ENCODE measurements around the gene PPFIBP1. TPM values are rescaled to one million over a fixed set of nuclear protein-coding genes. Genes with fewer than 3 reads are reported as not detected.
A peak's percentile ranks its signal among the peaks of the same experiment; 100 is the strongest.

PPFIBP1 gene
- 10 to 100 TPM in 2 of 4 donors, 1 to 10 TPM in 2; 4.9 to 29.3 (median 12.7) TPM for polyA plus RNA-seq
- long read RNA-seq, donor 1, partial matches to known transcripts = 0 of 6 reads
- long read RNA-seq, donor 1, other reads (novel, unspliced or antisense) = 0 of 6 reads
- long read RNA-seq, donor 2, partial matches to known transcripts = 0 of 1 reads
- long read RNA-seq, donor 2, other reads (novel, unspliced or antisense) = 0 of 1 reads
- long read RNA-seq, donor 3, transcript PPFIBP1-216 (4 exons, 2,805 nt) = major isoform, 7 of 12 reads
- long read RNA-seq, donor 3, partial matches to known transcripts = 0 of 12 reads
- long read RNA-seq, donor 3, other reads (novel, unspliced or antisense) = 0 of 12 reads
- long read RNA-seq, donor 4 = 0 reads
- long read RNA-seq, donor 5 = 0 reads
- long read RNA-seq, donor 6, partial matches to known transcripts = 0 of 2 reads
- long read RNA-seq, donor 6, other reads (novel, unspliced or antisense) = 0 of 2 reads
- long read RNA-seq, donor 7 = 0 reads
- long read RNA-seq, donor 8, partial matches to known transcripts = 0 of 1 reads
- long read RNA-seq, donor 8, other reads (novel, unspliced or antisense) = 0 of 1 reads
- long read RNA-seq, donor 9, partial matches to known transcripts = 0 of 1 reads
- long read RNA-seq, donor 9, other reads (novel, unspliced or antisense) = 0 of 1 reads
- long read RNA-seq, donor 10, partial matches to known transcripts = 6 of 10 reads
- long read RNA-seq, donor 10, other reads (novel, unspliced or antisense) = 0 of 10 reads

DNA sequence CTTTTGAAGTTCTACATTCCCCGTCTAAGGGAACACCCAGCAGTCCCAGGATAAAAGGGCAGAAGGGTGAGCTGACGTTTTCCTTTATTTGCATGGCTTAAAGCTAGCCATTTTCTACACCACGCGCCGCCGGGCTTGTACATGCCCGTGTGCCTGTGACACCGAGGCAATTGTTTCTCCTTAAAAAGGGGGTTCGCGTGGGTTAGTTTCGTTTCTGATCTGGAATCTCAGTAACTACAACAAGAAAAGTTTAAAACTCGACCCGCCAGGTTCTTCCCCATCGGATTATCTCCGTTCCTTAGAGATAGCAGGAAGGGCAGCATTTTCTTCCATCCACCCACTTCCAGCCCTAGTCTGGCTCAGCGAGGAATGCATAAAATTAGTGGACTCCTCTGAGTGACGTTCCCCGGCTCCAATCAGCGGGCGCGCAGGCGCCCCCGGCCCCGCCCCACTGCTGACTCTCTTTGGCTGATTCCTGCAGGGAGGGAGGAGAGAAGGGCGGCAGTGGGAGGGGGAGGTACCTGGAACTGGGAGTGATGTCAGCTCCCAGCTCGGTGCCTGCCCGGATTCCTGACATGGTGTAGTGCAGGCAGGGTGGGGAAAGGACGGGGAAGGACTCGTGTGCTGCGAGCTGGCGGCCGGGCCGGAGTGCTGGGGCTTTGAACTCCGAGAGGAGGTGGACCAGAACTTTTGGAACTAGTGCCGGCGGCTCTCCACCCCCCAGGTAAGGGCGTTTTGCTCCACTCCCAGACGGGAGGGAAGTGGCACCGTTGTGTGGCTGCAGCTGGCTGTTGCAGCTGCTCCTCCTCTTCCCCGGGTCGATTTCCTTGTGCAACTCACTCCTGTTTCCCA is at the start of gene PPFIBP1:
TSS of gene PPFIBP1 (plus strand) at position 565 of the 852 bp plus-strand sequence. CDS start 109,191 bp downstream, outside the sequence.
- FAIRE-seq (no peak), DNase-seq (peak; percentile 98 to 99)
- no peaks in the 10 kb centered on the region for H3K9me3 ChIP-seq (ENCODE audit: control insufficient read depth in 2 of 2, insufficient read depth in 1 of 2, low read depth in 1 of 2, low read length in 1 of 2)
- peaks cover 0 to 6% (median 0%) of the 10 kb centered on the region in 3 donors for H3K4me1 ChIP-seq (ENCODE audit: control insufficient read depth in 3 of 3, insufficient read depth in 2 of 3, low read depth in 1 of 3, low read length in 2 of 3)
- no peaks in the 10 kb centered on the region for H3K27me3 ChIP-seq (ENCODE audit: control insufficient read depth in 3 of 3, insufficient read depth in 3 of 3, low read length in 3 of 3)
- WGBS, 3 donors = 0 to 1% (median 0%) methylated on average over 40 to 41 of the region's 41 CpGs
- H3K27ac ChIP-seq (ENCODE audit: low read depth in 1 of 3, low read length in 2 of 3) = peak within 1 kb of the TSS; percentile 78 to 92 (median 90)
- peak within 1 kb of the TSS; percentile 55 to 80 (median 63) for H3K4me3 ChIP-seq (ENCODE audit: low read depth in 1 of 3, low read length in 3 of 3)
- H3K36me3 ChIP-seq (ENCODE audit: control insufficient read depth in 3 of 3, insufficient read depth in 2 of 3, low read depth in 1 of 3, low read length in 3 of 3) = peaks cover 0 to 4% (median 0%) of the 10 kb centered on the region in 3 donors

DNA sequence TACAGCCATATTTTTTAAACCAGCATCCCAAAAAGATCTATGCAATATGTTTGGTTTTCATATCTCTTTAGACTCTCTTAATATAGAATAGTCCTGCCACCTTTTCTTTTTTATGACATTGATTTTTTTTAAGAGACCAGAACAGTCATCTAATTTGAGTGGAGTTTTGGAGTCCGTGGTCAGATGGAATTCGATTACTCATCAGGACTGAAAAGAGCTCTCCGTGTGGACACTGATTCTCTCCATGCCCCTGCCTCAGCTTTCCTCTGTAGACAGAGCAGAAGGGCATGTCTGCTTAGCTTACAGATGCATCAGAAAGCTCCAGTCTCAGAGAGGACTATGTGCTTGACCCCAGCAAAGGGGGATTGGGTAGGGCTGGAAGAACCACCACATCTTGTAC is 49.7 kb upstream of the PPFIBP1 start:
- peaks cover 0 to 3% (median 0%) of the 10 kb centered on the region in 3 donors for H3K4me1 ChIP-seq (ENCODE audit: control insufficient read depth in 3 of 3, insufficient read depth in 2 of 3, low read depth in 1 of 3, low read length in 2 of 3)
- no peak overlapping the region for H3K4me3 ChIP-seq (ENCODE audit: low read depth in 1 of 3, low read length in 3 of 3)
- H3K27ac ChIP-seq (ENCODE audit: low read depth in 1 of 3, low read length in 2 of 3) = no peak overlapping the region
- H3K9me3 ChIP-seq (ENCODE audit: control insufficient read depth in 2 of 2, insufficient read depth in 1 of 2, low read depth in 1 of 2, low read length in 1 of 2) = peaks cover 0 to 17% of the 10 kb centered on the region in 2 donors
- 60 to 76% (median 73%) methylated on average over 3 of the region's 3 CpGs for whole genome bisulfite sequencing, 3 donors
- no peak for DNase-seq
- H3K36me3 ChIP-seq (ENCODE audit: control insufficient read depth in 3 of 3, insufficient read depth in 2 of 3, low read depth in 1 of 3, low read length in 3 of 3) = no peaks in the 10 kb centered on the region
- H3K27me3 ChIP-seq (ENCODE audit: control insufficient read depth in 3 of 3, insufficient read depth in 3 of 3, low read length in 3 of 3) = no peaks in the 10 kb centered on the region
- no peak for FAIRE-seq

DNA sequence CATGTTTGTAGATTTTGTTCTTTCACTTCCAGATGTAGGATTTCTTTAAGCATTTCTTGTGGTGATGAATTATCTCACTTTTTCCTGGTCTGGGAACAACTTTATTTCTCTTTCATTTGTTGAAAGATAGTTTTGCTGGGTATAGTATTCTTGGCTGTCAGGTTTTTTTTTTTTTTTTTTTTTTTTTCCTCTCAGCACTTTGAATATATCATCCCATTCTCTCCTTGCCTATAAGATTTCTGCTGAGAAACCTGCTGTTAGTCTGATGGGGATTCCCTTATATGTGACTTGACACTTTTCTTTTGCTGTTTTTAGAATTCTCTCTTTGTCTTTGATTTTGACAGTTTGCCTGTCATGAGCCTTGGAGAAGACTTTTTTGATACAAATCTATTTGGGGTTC is 47.0 kb upstream of the PPFIBP1 start:
- Histone ChIP-seq H3K9me3 (ENCODE audit: control insufficient read depth in 2 of 2, insufficient read depth in 1 of 2, low read depth in 1 of 2, low read length in 1 of 2) (peaks cover 0 to 26% of the 10 kb centered on the region in 2 donors), H3K36me3 (ENCODE audit: control insufficient read depth in 3 of 3, insufficient read depth in 2 of 3, low read depth in 1 of 3, low read length in 3 of 3) (no peaks in the 10 kb centered on the region), H3K4me3 (ENCODE audit: low read depth in 1 of 3, low read length in 3 of 3) (no peak overlapping the region), H3K4me1 (ENCODE audit: control insufficient read depth in 3 of 3, insufficient read depth in 2 of 3, low read depth in 1 of 3, low read length in 2 of 3) (no peaks in the 10 kb centered on the region), H3K27ac (ENCODE audit: low read depth in 1 of 3, low read length in 2 of 3) (no peak overlapping the region), H3K27me3 (ENCODE audit: control insufficient read depth in 3 of 3, insufficient read depth in 3 of 3, low read length in 3 of 3) (no peaks in the 10 kb centered on the region)
- no peak for FAIRE-seq
- DNase-seq = no peak

DNA sequence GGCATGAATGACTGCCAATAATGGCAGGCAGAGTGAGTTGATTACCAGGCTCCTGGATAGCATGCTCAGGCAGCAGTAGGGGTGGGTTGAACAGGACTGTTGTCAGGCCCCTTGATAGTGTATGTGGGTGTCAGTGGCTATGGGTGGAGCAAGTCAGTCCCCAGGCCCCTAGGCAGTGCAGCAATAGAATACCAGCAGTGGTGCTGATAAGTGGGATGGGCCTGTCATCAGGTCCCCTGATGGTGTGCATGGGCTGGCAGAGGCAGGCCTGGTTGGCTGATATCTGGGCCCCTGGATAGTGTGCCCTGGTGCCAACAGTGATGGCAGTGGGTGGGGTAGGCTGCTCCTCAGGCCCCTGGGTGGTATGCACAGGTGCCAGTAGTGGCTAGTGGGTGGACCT is 45.1 kb upstream of the PPFIBP1 start:
- H3K36me3 ChIP-seq (ENCODE audit: control insufficient read depth in 3 of 3, insufficient read depth in 2 of 3, low read depth in 1 of 3, low read length in 3 of 3) = no peaks in the 10 kb centered on the region
- no peaks in the 10 kb centered on the region for H3K4me1 ChIP-seq (ENCODE audit: control insufficient read depth in 3 of 3, insufficient read depth in 2 of 3, low read depth in 1 of 3, low read length in 2 of 3)
- no peak overlapping the region for H3K4me3 ChIP-seq (ENCODE audit: low read depth in 1 of 3, low read length in 3 of 3)
- H3K9me3 ChIP-seq (ENCODE audit: control insufficient read depth in 2 of 2, insufficient read depth in 1 of 2, low read depth in 1 of 2, low read length in 1 of 2) = peaks cover 0 to 26% of the 10 kb centered on the region in 2 donors
- no peaks in the 10 kb centered on the region for H3K27me3 ChIP-seq (ENCODE audit: control insufficient read depth in 3 of 3, insufficient read depth in 3 of 3, low read length in 3 of 3)
- H3K27ac ChIP-seq (ENCODE audit: low read depth in 1 of 3, low read length in 2 of 3) = no peak overlapping the region
- no peak for DNase-seq
- FAIRE-seq = no peak

DNA sequence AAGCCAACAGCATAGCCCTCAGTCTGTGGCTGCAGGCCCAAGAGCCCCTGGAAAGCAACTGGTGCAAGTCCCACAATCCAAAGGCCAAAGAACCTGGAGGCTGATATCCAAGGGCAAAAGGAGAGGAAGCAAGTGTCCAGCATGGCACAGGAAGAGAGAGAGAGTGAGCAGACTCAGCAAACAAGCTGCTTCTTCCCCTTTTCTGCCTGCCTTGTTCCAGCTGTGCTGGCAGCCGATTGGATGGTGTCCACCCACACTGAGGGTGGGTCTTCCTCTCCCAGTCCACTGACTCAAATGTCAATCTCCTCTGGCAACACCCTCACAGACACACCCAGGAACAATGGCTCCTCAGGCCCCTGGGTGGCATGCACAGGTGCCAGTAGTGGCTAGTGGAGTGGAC is 44.0 kb upstream of the PPFIBP1 start:
- H3K27ac ChIP-seq (ENCODE audit: low read depth in 1 of 3, low read length in 2 of 3) = no peak overlapping the region
- no peaks in the 10 kb centered on the region for H3K4me1 ChIP-seq (ENCODE audit: control insufficient read depth in 3 of 3, insufficient read depth in 2 of 3, low read depth in 1 of 3, low read length in 2 of 3)
- FAIRE-seq = no peak
- 56 to 83% (median 75%) methylated on average over 1 of the region's 1 CpG for WGBS, 3 donors
- DNase-seq = no peak
- H3K36me3 ChIP-seq (ENCODE audit: control insufficient read depth in 3 of 3, insufficient read depth in 2 of 3, low read depth in 1 of 3, low read length in 3 of 3) = no peaks in the 10 kb centered on the region
- H3K4me3 ChIP-seq (ENCODE audit: low read depth in 1 of 3, low read length in 3 of 3) = no peak overlapping the region
- no peaks in the 10 kb centered on the region for H3K27me3 ChIP-seq (ENCODE audit: control insufficient read depth in 3 of 3, insufficient read depth in 3 of 3, low read length in 3 of 3)
- peaks cover 0 to 23% of the 10 kb centered on the region in 2 donors for H3K9me3 ChIP-seq (ENCODE audit: control insufficient read depth in 2 of 2, insufficient read depth in 1 of 2, low read depth in 1 of 2, low read length in 1 of 2)

DNA sequence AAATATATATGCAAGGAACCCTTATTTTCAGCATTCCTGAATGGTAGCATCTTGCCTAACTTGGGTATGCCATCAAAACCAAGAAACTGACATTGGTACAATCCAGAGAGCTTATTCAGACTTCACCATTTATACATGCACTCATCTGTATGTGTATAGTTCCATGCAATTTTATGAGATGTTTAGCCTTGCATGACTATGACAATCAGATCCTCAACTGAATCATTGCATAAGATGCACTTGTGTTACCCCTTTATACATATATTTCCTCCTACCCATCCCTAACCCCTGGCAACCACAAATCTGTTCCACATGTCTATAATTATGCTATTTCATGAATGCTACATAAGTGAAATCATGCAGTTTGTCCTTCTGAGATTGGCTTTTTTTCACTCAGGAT is 37.0 kb upstream of the PPFIBP1 start:
- no peaks in the 10 kb centered on the region for H3K27me3 ChIP-seq (ENCODE audit: control insufficient read depth in 3 of 3, insufficient read depth in 3 of 3, low read length in 3 of 3)
- no peaks in the 10 kb centered on the region for H3K9me3 ChIP-seq (ENCODE audit: control insufficient read depth in 2 of 2, insufficient read depth in 1 of 2, low read depth in 1 of 2, low read length in 1 of 2)
- H3K4me1 ChIP-seq (ENCODE audit: control insufficient read depth in 3 of 3, insufficient read depth in 2 of 3, low read depth in 1 of 3, low read length in 2 of 3) = no peaks in the 10 kb centered on the region
- no peak overlapping the region for H3K4me3 ChIP-seq (ENCODE audit: low read depth in 1 of 3, low read length in 3 of 3)
- no peak overlapping the region for H3K27ac ChIP-seq (ENCODE audit: low read depth in 1 of 3, low read length in 2 of 3)
- DNase-seq (no peak), FAIRE-seq (no peak)
- H3K36me3 ChIP-seq (ENCODE audit: control insufficient read depth in 3 of 3, insufficient read depth in 2 of 3, low read depth in 1 of 3, low read length in 3 of 3) = no peaks in the 10 kb centered on the region

DNA sequence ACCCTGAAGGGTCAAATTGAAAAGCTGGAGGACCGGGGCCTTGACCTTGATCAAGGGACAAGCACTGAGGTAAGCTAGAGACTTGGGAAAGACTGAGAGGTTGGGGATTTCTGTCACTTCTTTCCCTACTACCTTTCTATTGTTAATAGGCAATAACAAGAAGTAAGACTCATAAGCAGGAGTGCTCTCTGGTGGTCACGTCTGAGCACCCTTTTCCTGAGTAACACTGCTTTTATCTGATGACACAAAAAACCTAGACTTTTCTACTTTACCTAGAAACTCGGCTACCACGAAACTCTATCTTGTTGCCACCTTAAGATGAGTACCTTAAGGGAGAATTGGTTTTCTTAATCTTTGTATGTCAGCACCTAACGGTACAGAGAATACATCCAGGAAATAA is 35.5 kb upstream of the PPFIBP1 start:
- WGBS, 3 donors = 70 to 80% (median 75%) methylated on average over 5 of the region's 5 CpGs

DNA sequence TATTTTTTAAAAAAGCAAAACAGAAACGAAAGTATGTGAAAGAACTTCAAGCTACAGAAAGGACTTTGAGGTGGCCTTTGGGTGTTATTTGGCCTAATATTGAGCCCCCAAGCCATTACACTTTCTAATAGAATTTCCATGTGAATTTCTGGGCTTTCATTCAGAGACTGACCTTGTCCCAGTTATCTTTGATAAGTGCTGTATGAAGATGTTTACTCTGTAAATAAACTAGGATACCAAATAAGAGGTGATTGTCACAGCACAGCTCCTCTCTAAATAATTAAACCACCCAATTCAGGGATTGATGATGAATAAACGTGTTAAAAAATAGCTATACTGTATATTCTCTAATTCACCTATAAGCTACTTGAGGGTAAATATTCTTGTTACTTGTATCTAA is 32.8 kb upstream of the PPFIBP1 start:
- H3K36me3 ChIP-seq (ENCODE audit: control insufficient read depth in 3 of 3, insufficient read depth in 2 of 3, low read depth in 1 of 3, low read length in 3 of 3) = no peaks in the 10 kb centered on the region
- no peaks in the 10 kb centered on the region for H3K27me3 ChIP-seq (ENCODE audit: control insufficient read depth in 3 of 3, insufficient read depth in 3 of 3, low read length in 3 of 3)
- H3K4me3 ChIP-seq (ENCODE audit: low read depth in 1 of 3, low read length in 3 of 3) = no peak overlapping the region
- no peak overlapping the region for H3K27ac ChIP-seq (ENCODE audit: low read depth in 1 of 3, low read length in 2 of 3)
- DNase-seq (no peak), FAIRE-seq (no peak)
- H3K4me1 ChIP-seq (ENCODE audit: control insufficient read depth in 3 of 3, insufficient read depth in 2 of 3, low read depth in 1 of 3, low read length in 2 of 3) = no peaks in the 10 kb centered on the region
- no peaks in the 10 kb centered on the region for H3K9me3 ChIP-seq (ENCODE audit: control insufficient read depth in 2 of 2, insufficient read depth in 1 of 2, low read depth in 1 of 2, low read length in 1 of 2)
- 71 to 84% (median 71%) methylated on average over 2 of the region's 2 CpGs for whole genome bisulfite sequencing, 3 donors

More for the DNA sequence above, 35.5 kb upstream of the PPFIBP1 start:
- no peaks in the 10 kb centered on the region for H3K4me1 ChIP-seq (ENCODE audit: control insufficient read depth in 3 of 3, insufficient read depth in 2 of 3, low read depth in 1 of 3, low read length in 2 of 3)
- no peak overlapping the region for H3K27ac ChIP-seq (ENCODE audit: low read depth in 1 of 3, low read length in 2 of 3)
- H3K36me3 ChIP-seq (ENCODE audit: control insufficient read depth in 3 of 3, insufficient read depth in 2 of 3, low read depth in 1 of 3, low read length in 3 of 3) = no peaks in the 10 kb centered on the region
- no peaks in the 10 kb centered on the region for H3K9me3 ChIP-seq (ENCODE audit: control insufficient read depth in 2 of 2, insufficient read depth in 1 of 2, low read depth in 1 of 2, low read length in 1 of 2)
- H3K27me3 ChIP-seq (ENCODE audit: control insufficient read depth in 3 of 3, insufficient read depth in 3 of 3, low read length in 3 of 3) = no peaks in the 10 kb centered on the region
- no peak overlapping the region for H3K4me3 ChIP-seq (ENCODE audit: low read depth in 1 of 3, low read length in 3 of 3)
- FAIRE-seq = no peak
- no peak for DNase-seq

Data from small intestine (tissue), 16 donors.